GM12878 (cell line): ENCODE data around the gene E2F2. TPM values are rescaled to one million over a fixed set of nuclear protein-coding genes. Genes with fewer than 3 reads are reported as not detected.
A peak's percentile ranks its signal among the peaks of the same experiment; 100 is the strongest.

Source experiments
- ATAC-seq: fragments of 200-7000 bp; cut with Tn5 transposase; 3 replicates; pipeline ENCODE4 v1.9.1; 2020; ENCODE audit warnings: mild to moderate bottlenecking, moderate library complexity
- BruUV-seq: library from RNA; stranded (reverse); fragments of 400-500 nt; replicated peaks from 2 replicates; lab custom pipeline; 2021; lab: Mats Ljungman, UMichigan
- CTCF ChIA-PET: fragments of 300-600 bp; sonication (Branson Sonifier 250); formaldehyde crosslinking; extraction: SDS; loops from one replicate; lab custom pipeline; 2021; ENCODE audit warnings: inconsistent platforms; lab: Yijun Ruan, JAX
- POLR2A ChIA-PET: fragments of 350-600 bp; formaldehyde crosslinking; extraction: SDS; loops from one replicate; lab custom pipeline; 2021; ENCODE audit warnings: inconsistent platforms; lab: Charles Lee
- RAD21 ChIA-PET: fragments of 300-600 bp; sonication (Branson Sonifier 250); formaldehyde crosslinking; loops from one replicate; lab custom pipeline; 2023; ENCODE audit warnings: antibody characterized with exemption; ENCODE audit not compliant: unreplicated experiment; lab: Charles Lee
- SMC1A ChIA-PET: fragments of 300-600 bp; sonication (Branson Sonifier 250); formaldehyde crosslinking; loops from one replicate; lab custom pipeline; 2023; ENCODE audit not compliant: unreplicated experiment, uncharacterized antibody; lab: Charles Lee
- DNase-seq: peaks from one replicate; pipeline ENCODE4 v3.0.0-alpha.2; 2011; ENCODE audit warnings: low read depth, low spot score
- FAIRE-seq: peaks from 3 replicates; lab custom pipeline; 2011; peaks lifted over from hg19 to GRCh38; lab: Jason Lieb, UNC
- H2AFZ ChIP-seq: 2 replicates; pipeline ENCODE4 v1.6.0; 2011; ENCODE audit warnings: low read depth, low read length, control low read depth; ENCODE audit not compliant: control insufficient read depth
- H3K27ac ChIP-seq: 2 replicates; pipeline ENCODE4 v1.5.1; 2011; ENCODE audit warnings: control low read depth; ENCODE audit not compliant: control insufficient read depth, insufficient read depth
- H3K27me3 ChIP-seq, 2 experiments: replicated peaks in 1 of 2; 2 replicates each; pipeline versions ENCODE4 v1.6.0 to v1.6.1; 2011; ENCODE audit warnings: low read length in 1 of 2; ENCODE audit not compliant: control insufficient read depth in 2 of 2, insufficient read depth in 2 of 2
- H3K36me3 ChIP-seq, 2 experiments: 2 replicates each; pipeline ENCODE4 v1.5.1; 2011; ENCODE audit warnings: low read length in 1 of 2; ENCODE audit not compliant: control insufficient read depth in 2 of 2, insufficient read depth in 2 of 2
- H3K4me1 ChIP-seq: 2 replicates; pipeline ENCODE4 v1.6.1; 2011; ENCODE audit warnings: mild to moderate bottlenecking, low read length, moderate library complexity, mixed read lengths; ENCODE audit not compliant: control insufficient read depth, insufficient read depth
- H3K4me2 ChIP-seq: 2 replicates; pipeline ENCODE4 v1.6.0; 2011; ENCODE audit warnings: control low read depth; ENCODE audit not compliant: control insufficient read depth, insufficient read depth
- H3K4me3 ChIP-seq: fragments of 200-600 bp; sonication (generic); 2 replicates; pipeline ENCODE4 v1.5.1; 2016
- H3K79me2 ChIP-seq: 2 replicates; pipeline ENCODE4 v1.6.0; 2011; ENCODE audit warnings: low read length; ENCODE audit not compliant: control insufficient read depth, insufficient read depth
- H3K9ac ChIP-seq: 2 replicates; pipeline ENCODE4 v1.8.0; 2011; ENCODE audit warnings: low read length, control low read depth, mixed read lengths; ENCODE audit not compliant: control insufficient read depth, insufficient read depth
- H3K9me3 ChIP-seq: replicated peaks from 3 replicates; pipeline ENCODE4 v1.5.1; 2011; ENCODE audit warnings: mild to moderate bottlenecking, low read length; ENCODE audit not compliant: control insufficient read depth, insufficient read depth
- H4K20me1 ChIP-seq: 2 replicates; pipeline ENCODE4 v1.6.0; 2011; ENCODE audit not compliant: control insufficient read depth, insufficient read depth
- ASH2L ChIP-seq: fragments of 300-600, 200-600 bp; sonication (generic); IDR thresholded peaks from 2 replicates; pipeline ENCODE4 v1.6.1; 2017; ENCODE audit warnings: low read depth, mild to moderate bottlenecking, borderline replicate concordance
- BCL11A ChIP-seq: IDR thresholded peaks from 2 replicates; pipeline ENCODE4 v1.6.1; 2011; ENCODE audit warnings: low read depth, low read length
- BHLHE40 ChIP-seq, 2 experiments: fragments of 450-650 bp in 1 of 2; IDR thresholded peaks; 2 replicates each; pipeline ENCODE4 v1.6.1; 2011 to 2017; ENCODE audit warnings: low read depth in 2 of 2, borderline replicate concordance in 1 of 2, improper control_type of control experiment in 1 of 2, low read length in 1 of 2, mild to moderate bottlenecking in 1 of 2
- BRCA1 ChIP-seq: IDR thresholded peaks from 2 replicates; pipeline ENCODE4 v1.6.1; 2011; ENCODE audit warnings: low read depth, low read length, improper control_type of control experiment
- CHD1 ChIP-seq: IDR thresholded peaks from 2 replicates; pipeline ENCODE4 v1.6.1; 2012; ENCODE audit warnings: low read depth, low read length, improper control_type of control experiment
- FOS ChIP-seq: IDR thresholded peaks from 3 replicates; pipeline ENCODE4 v1.6.1; 2011; ENCODE audit warnings: borderline replicate concordance; ENCODE audit not compliant: insufficient read length; ENCODE audit errors: extremely low read depth
- GABPA ChIP-seq: IDR thresholded peaks from 2 replicates; pipeline ENCODE4 v1.6.1; 2014; ENCODE audit warnings: antibody characterized with exemption, low read depth, mild to moderate bottlenecking, inconsistent platforms
- HDAC2 ChIP-seq: fragments of 200-600 bp; sonication (generic); IDR thresholded peaks from 2 replicates; pipeline ENCODE4 v1.6.1; 2017
- IKZF2 ChIP-seq, 2 experiments: fragments of 450-650 bp; IDR thresholded peaks; 2 replicates each; pipeline ENCODE4 v1.6.1; 2017; ENCODE audit warnings: mild to moderate bottlenecking in 2 of 2, moderate library complexity in 2 of 2
- JUND ChIP-seq: IDR thresholded peaks from 2 replicates; pipeline ENCODE4 v1.6.1; 2012; ENCODE audit warnings: low read depth, mild to moderate bottlenecking, low read length, improper control_type of control experiment, moderate library complexity
- MEF2B ChIP-seq: fragments of 450-650 bp; IDR thresholded peaks from 2 replicates; pipeline ENCODE4 v1.6.1; 2018; ENCODE audit warnings: mild to moderate bottlenecking, moderate library complexity; ENCODE audit not compliant: partially characterized antibody, poor library complexity, severe bottlenecking
- NR2F1 ChIP-seq: fragments of 450-650 bp; conservative IDR thresholded peaks from 2 replicates; pipeline ENCODE4 v1.6.1; 2017; ENCODE audit warnings: mild to moderate bottlenecking
- NRF1 ChIP-seq: conservative IDR thresholded peaks from 2 replicates; pipeline ENCODE4 v1.6.1; 2011; ENCODE audit warnings: mild to moderate bottlenecking, low read depth, low read length, improper control_type of control experiment
- POLR2A ChIP-seq: IDR thresholded peaks from 2 replicates; pipeline ENCODE4 v1.6.1; 2011; ENCODE audit warnings: low read depth, mild to moderate bottlenecking, low read length
- SIX5 ChIP-seq: IDR thresholded peaks from 2 replicates; pipeline ENCODE4 v1.6.1; 2011; ENCODE audit warnings: mild to moderate bottlenecking, low read depth, low read length, moderate library complexity; ENCODE audit not compliant: severe bottlenecking
- SP1 ChIP-seq: IDR thresholded peaks from one replicate; pipeline ENCODE4 v1.6.1; 2011; ENCODE audit warnings: low read depth, low read length
- ZNF207 ChIP-seq: fragments of 450-650 bp; IDR thresholded peaks from 2 replicates; pipeline ENCODE4 v1.6.1; 2014; ENCODE audit warnings: antibody characterized with exemption, mild to moderate bottlenecking, borderline replicate concordance
- WGBS: methylation state at CpG from one replicate; pipeline ENCODE4 v1.1.6; 2016; ENCODE audit warnings: low lambda C conversion rate; ENCODE audit not compliant: insufficient replicate concordance, insufficient coverage; ENCODE audit errors: missing lambda C conversion rate; 5-methylcytosine and 5-hydroxymethylcytosine counted together
- in situ Hi-C: fragments of 300-500 bp; cut with MboI; formaldehyde crosslinking; loops from 9 replicates; pipeline ENCODE4 v1.14.3; 2018; ENCODE audit warnings: mixed read lengths
- intact Hi-C: fragments of 100-400 bp; cut with micrococcal nuclease; formaldehyde crosslinking; loops from one replicate; pipeline ENCODE4 v1.14.2; 2022; ENCODE audit not compliant: unreplicated experiment
- polyA plus RNA-seq, 11 experiments: library from polyadenylated mRNA; depleted of rRNA in 4 of 11; unstranded in 6 of 11; stranded (reverse) in 5 of 11; fragments of >200 nt; fragmentation: Nextera tagmentation in 4 of 11; fragmentation: Illumina TruSeq in 1 of 11; extraction: Ambion mirVana in 4 of 11; extraction: Trizol in 1 of 11; gene quantifications; 1 replicate in 1 of 11; 2 replicates in 10 of 11; pipeline versions ENCODE4 v1.2.1 to v1.2.3, GENCODE V29; 2011 to 2016; ENCODE audit warnings: inconsistent platforms in 2 of 11, missing spikeins in 2 of 11, low read depth in 1 of 11
- total RNA-seq, 4 experiments: library from RNA; depleted of rRNA in 3 of 4; stranded (reverse); fragments of >200 nt in 3 of 4; fragmentation: Illumina TruSeq in 1 of 4; extraction: Trizol in 1 of 4; gene quantifications; 2 replicates each; pipeline versions ENCODE4 v1.2.1 to v1.2.3, GENCODE V29; 2013 to 2021
- TF ChIP-seq, protein P1 (sequence below): fragments of 450-650 bp; formaldehyde crosslinking; IDR thresholded peaks from 2 replicates; pipeline ENCODE4 v1.4.0; 2020; ENCODE audit warnings: mild to moderate bottlenecking, moderate library complexity
- TF ChIP-seq, protein P2 (sequence below): fragments of 450-650 bp; IDR thresholded peaks from 2 replicates; pipeline ENCODE4 v1.6.1; 2017; ENCODE audit warnings: low read depth, mild to moderate bottlenecking, moderate library complexity

Gene E2F2
- total and polyA plus RNA-seq, 10 of the 15 experiments (the other 5 are each of a cell fraction or from before 2014, with no cell fraction given): 3.8 to 27.2 (median 14.6) TPM

DNA sequence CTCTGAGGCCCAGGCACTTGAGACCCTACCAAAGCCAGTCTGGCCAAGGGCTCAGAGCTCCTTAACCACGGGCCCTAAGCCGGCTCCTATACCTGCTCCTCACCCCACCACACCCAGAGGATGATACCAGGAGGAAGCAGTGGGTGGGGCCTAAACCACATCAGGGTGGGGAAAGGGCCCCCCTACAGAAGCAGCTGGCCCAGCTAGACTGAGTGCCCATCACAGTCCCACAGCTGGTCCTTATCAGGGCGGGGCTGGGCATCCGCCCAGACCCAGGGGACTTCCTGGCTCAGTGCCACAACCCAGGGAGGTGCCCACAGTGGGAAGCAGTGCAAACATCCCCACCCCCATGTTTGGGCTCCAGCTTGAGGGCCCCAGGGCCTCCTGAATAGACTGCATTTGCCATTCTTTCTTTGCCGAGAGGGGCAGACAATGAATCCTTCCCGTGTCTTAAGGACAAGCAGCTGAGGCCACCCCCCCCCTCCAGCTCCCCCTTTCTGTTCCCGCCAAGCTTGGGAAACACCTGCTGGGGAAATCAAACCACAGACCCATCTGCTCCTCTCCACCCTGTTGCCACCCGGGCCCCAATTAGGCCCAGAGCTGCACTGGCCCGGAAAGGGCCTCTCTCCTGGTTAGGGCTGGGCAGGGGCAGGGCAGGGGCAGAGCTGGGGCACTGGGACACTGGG, 6.2 kb downstream of the E2F2 start:
- in situ Hi-C loops (no loop called here), intact Hi-C loops (loop anchor here (5.0 kb wide), 1 partner anchor 183 kb away; the partner anchor contains the start of gene HNRNPR)
- Histone ChIP-seq H3K4me1 (peaks cover 56% of the 10 kb centered on the region), H4K20me1 (no peaks in the 10 kb centered on the region), H3K79me2 (peaks cover 54% of the 10 kb centered on the region), H3K9ac (peak overlapping the region; percentile 61), H3K4me3 (peak overlapping the region; percentile 44), H3K9me3 (no peaks in the 10 kb centered on the region), H3K27ac (peak overlapping the region; percentile 77), H3K27me3 (no peaks in the 10 kb centered on the region), H3K4me2 (peak overlapping the region; percentile 83), H2AFZ (0 out of 2 replicates have a peak overlapping the region, but pooled peaks have one; percentile 40), H3K36me3 (peaks cover 13 to 15% of the 10 kb centered on the region in 2 experiments; a peak in 3 of 4 replicates)
- ChIA-PET RAD21 (interaction anchor here (0.5 to 11.3 kb wide), 11 partner anchors 9 to 1469 kb away, joined by 3 to 153 read pairs (median 5); no protein-coding TSS in a partner anchor), SMC1A (interaction anchor here (0.9 to 14.8 kb wide), 13 partner anchors 9 to 112 kb away, joined by 3 to 201 read pairs (median 5); no protein-coding TSS in a partner anchor), POLR2A (interaction anchor here (0.8 to 1.5 kb wide), 10 partner anchors 8 to 157 kb away, joined by 3 to 10 read pairs (median 3); no protein-coding TSS in a partner anchor), CTCF (interaction anchor here (0.6 to 28.3 kb wide), 9 partner anchors 9 to 894 kb away, joined by 3 to 784 read pairs (median 8); no protein-coding TSS in a partner anchor)
- DNase-seq (no peak), FAIRE-seq (no peak), ATAC-seq (peak; percentile 49)
- BruUV-seq: no TSS peak
- under 1% methylated on average over 9 of the region's 9 CpGs for WGBS
- TF ChIP-seq MEF2B (peak; percentile 48), SIX5 (no peak), SP1 (peak; percentile 27), HDAC2 (no peak), ASH2L (no peak), CHD1 (no peak), GABPA (no peak), BCL11A (peak; percentile 19; the same call in 1 of the 2 replicates), JUND (no peak), ZNF207 (no peak), NR2F1 (peak; percentile 47; the same call in 1 of the 2 replicates), BRCA1 (no peak), IKZF2 (IDR thresholded peaks at IDR 0.05) (peak; percentile 39 to 41; a peak in 2 of 4 replicates), POLR2A (no peak), NRF1 (no peak), FOS (no peak), BHLHE40 (IDR thresholded peaks at IDR 0.05; ENCODE audit: borderline replicate concordance in 1 of 2, low read depth in 2 of 2, low read length in 1 of 2) (peak in 1 of 2 experiments; percentile 4; a peak in 1 of 4 replicates)
- TF ChIP-seq, protein P1, sequence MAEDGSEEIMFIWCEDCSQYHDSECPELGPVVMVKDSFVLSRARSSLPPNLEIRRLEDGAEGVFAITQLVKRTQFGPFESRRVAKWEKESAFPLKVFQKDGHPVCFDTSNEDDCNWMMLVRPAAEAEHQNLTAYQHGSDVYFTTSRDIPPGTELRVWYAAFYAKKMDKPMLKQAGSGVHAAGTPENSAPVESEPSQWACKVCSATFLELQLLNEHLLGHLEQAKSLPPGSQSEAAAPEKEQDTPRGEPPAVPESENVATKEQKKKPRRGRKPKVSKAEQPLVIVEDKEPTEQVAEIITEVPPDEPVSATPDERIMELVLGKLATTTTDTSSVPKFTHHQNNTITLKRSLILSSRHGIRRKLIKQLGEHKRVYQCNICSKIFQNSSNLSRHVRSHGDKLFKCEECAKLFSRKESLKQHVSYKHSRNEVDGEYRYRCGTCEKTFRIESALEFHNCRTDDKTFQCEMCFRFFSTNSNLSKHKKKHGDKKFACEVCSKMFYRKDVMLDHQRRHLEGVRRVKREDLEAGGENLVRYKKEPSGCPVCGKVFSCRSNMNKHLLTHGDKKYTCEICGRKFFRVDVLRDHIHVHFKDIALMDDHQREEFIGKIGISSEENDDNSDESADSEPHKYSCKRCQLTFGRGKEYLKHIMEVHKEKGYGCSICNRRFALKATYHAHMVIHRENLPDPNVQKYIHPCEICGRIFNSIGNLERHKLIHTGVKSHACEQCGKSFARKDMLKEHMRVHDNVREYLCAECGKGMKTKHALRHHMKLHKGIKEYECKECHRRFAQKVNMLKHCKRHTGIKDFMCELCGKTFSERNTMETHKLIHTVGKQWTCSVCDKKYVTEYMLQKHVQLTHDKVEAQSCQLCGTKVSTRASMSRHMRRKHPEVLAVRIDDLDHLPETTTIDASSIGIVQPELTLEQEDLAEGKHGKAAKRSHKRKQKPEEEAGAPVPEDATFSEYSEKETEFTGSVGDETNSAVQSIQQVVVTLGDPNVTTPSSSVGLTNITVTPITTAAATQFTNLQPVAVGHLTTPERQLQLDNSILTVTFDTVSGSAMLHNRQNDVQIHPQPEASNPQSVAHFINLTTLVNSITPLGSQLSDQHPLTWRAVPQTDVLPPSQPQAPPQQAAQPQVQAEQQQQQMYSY (CRISPR knock-in tag): no peak
- TF ChIP-seq, protein P2, sequence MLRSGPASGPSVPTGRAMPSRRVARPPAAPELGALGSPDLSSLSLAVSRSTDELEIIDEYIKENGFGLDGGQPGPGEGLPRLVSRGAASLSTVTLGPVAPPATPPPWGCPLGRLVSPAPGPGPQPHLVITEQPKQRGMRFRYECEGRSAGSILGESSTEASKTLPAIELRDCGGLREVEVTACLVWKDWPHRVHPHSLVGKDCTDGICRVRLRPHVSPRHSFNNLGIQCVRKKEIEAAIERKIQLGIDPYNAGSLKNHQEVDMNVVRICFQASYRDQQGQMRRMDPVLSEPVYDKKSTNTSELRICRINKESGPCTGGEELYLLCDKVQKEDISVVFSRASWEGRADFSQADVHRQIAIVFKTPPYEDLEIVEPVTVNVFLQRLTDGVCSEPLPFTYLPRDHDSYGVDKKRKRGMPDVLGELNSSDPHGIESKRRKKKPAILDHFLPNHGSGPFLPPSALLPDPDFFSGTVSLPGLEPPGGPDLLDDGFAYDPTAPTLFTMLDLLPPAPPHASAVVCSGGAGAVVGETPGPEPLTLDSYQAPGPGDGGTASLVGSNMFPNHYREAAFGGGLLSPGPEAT: peak; percentile 31; the same call in 1 of the 2 replicates
